Subcutaneous adipose tissue (tissue), 4 donors: Measurements from ENCODE around the gene SERTAD1. TPM values are rescaled to one million over a fixed set of nuclear protein-coding genes. Genes with fewer than 3 reads are reported as not detected.

Experiments
- CTCF ChIP-seq: fragments of 450-650 bp; IDR thresholded peaks from one replicate; pipeline ENCODE4 v1.5.1; 2016; ENCODE audit warnings: low read depth, mild to moderate bottlenecking, control low read depth, antibody characterized with exemption, moderate library complexity
- total RNA-seq, 4 donors: library from RNA; depleted of rRNA; stranded (reverse); fragments of >200 nt; gene quantifications; one replicate each; pipeline ENCODE4 v1.1.0, GENCODE V29; 2016

Gene SERTAD1
- total RNA-seq, 4 donors from 2014 or later, result 7.6 to 13.4 (median 11.1) TPM

- TF ChIP-seq CTCF, result no peak
Observed at GRCh38 chr19:40411958-40412499, 13.8 kb downstream of the SERTAD1 start.

GRCh38 chr19:40411125-40411842, 14.5 kb downstream of the SERTAD1 start:
- no peak for TF ChIP-seq CTCF

GRCh38 chr19:40410030-40410389, 15.8 kb downstream of the SERTAD1 start:
- TF ChIP-seq CTCF, result no peak

GRCh38 chr19:40407714-40408597, 17.8 kb downstream of the SERTAD1 start:
- TF ChIP-seq CTCF, result no peak

GRCh38 chr19:40403262-40403984, 22.4 kb downstream of the SERTAD1 start:
- no peak for TF ChIP-seq CTCF

GRCh38 chr19:40400559-40400958, 25.2 kb downstream of the SERTAD1 start:
- no peak for TF ChIP-seq CTCF
